ENCODE results near the gene SIMC1.
A peak's percentile ranks its signal among the peaks of the same experiment; 100 is the strongest.

SIMC1 gene

GRCh38 chr5:176355400-176356178, 117.4 kb downstream of the SIMC1 start:
- Mint-ChIP-seq H3K27me3 (no peaks in the 10 kb centered on the region), H3K27ac (no peak overlapping the region), H3K9me3 (no peaks in the 10 kb centered on the region), H3K4me3 (no peak overlapping the region), H3K36me3 (ENCODE audit: low read depth) (peaks cover 90% of the 10 kb centered on the region), H3K4me1 (ENCODE audit: low read depth) (peaks cover 14% of the 10 kb centered on the region)
- intact Hi-C loops (cut with micrococcal nuclease): no loop called here

GRCh38 chr5:176356179-176356566, 117.9 kb downstream of the SIMC1 start:
- H3K36me3 Mint-ChIP-seq (ENCODE audit: low read depth): peaks cover 88% of the 10 kb centered on the region
- no peak overlapping the region for H3K27ac Mint-ChIP-seq
- peaks cover 14% of the 10 kb centered on the region for H3K4me1 Mint-ChIP-seq (ENCODE audit: low read depth)
- intact Hi-C loops (cut with micrococcal nuclease): no loop called here
- H3K27me3 Mint-ChIP-seq: no peaks in the 10 kb centered on the region
- no peaks in the 10 kb centered on the region for H3K9me3 Mint-ChIP-seq
- H3K4me3 Mint-ChIP-seq: no peak overlapping the region

- peaks cover 16% of the 10 kb centered on the region for H3K27me3 Mint-ChIP-seq
- peaks cover 24% of the 10 kb centered on the region for H3K4me1 Mint-ChIP-seq (ENCODE audit: low read depth)
- H3K27ac Mint-ChIP-seq: no peak overlapping the region
- no peak overlapping the region for H3K4me3 Mint-ChIP-seq
- H3K9me3 Mint-ChIP-seq: no peaks in the 10 kb centered on the region
- H3K36me3 Mint-ChIP-seq (ENCODE audit: low read depth): peaks cover 59% of the 10 kb centered on the region
- intact Hi-C loops (cut with micrococcal nuclease): loop anchor here (5.0 kb wide), 1 partner anchor 88 kb away; the partner anchor contains the start of gene FAF2
Observed at GRCh38 chr5:176359658-176360057, 121.4 kb downstream of the SIMC1 start.

- peak overlapping the region; percentile 90 for H3K27ac Mint-ChIP-seq
- no peaks in the 10 kb centered on the region for H3K9me3 Mint-ChIP-seq
- H3K4me1 Mint-ChIP-seq (ENCODE audit: low read depth): peaks cover 28% of the 10 kb centered on the region
- H3K27me3 Mint-ChIP-seq: peaks cover 20% of the 10 kb centered on the region
- peak overlapping the region; percentile 96 for H3K4me3 Mint-ChIP-seq
- H3K36me3 Mint-ChIP-seq (ENCODE audit: low read depth): peaks cover 46% of the 10 kb centered on the region
- intact Hi-C loops (cut with micrococcal nuclease): loop anchor here (1.0 to 5.0 kb wide), 2 partner anchors 27 to 86 kb away; partner anchors contain the start of genes FAF2, HIGD2A and NOP16
Observed at GRCh38 chr5:176360894-176361436, 122.7 kb downstream of the SIMC1 start.

- H3K36me3 Mint-ChIP-seq (ENCODE audit: low read depth): peaks cover 42% of the 10 kb centered on the region
- H3K27me3 Mint-ChIP-seq: peaks cover 26% of the 10 kb centered on the region
- intact Hi-C loops (cut with micrococcal nuclease): loop anchor here (1.0 to 5.0 kb wide), 2 partner anchors 27 to 86 kb away; partner anchors contain the start of genes FAF2, HIGD2A and NOP16
- no peaks in the 10 kb centered on the region for H3K9me3 Mint-ChIP-seq
- H3K4me1 Mint-ChIP-seq (ENCODE audit: low read depth): peaks cover 28% of the 10 kb centered on the region
- peak within 1 kb of the TSS; percentile 90 for H3K27ac Mint-ChIP-seq
- H3K4me3 Mint-ChIP-seq: peak within 1 kb of the TSS; percentile 96
Observed at GRCh38 chr5:176361437-176362232, 123.4 kb downstream of the SIMC1 start, which contains the start of gene KIAA1191. Gene KIAA1191 (minus strand): TSS chr5:176361764. CDS start chr5:176359508, 2,256 bp downstream.

- Mint-ChIP-seq H3K27ac (peak overlapping the region; percentile 90), H3K36me3 (ENCODE audit: low read depth) (peaks cover 42% of the 10 kb centered on the region), H3K9me3 (no peaks in the 10 kb centered on the region), H3K4me1 (ENCODE audit: low read depth) (peaks cover 29% of the 10 kb centered on the region), H3K27me3 (peaks cover 32% of the 10 kb centered on the region), H3K4me3 (peak overlapping the region; percentile 96)
- intact Hi-C loops (cut with micrococcal nuclease): loop anchor here (5.0 kb wide), 1 partner anchor 85 kb away; the partner anchor contains the start of gene FAF2
Observed at GRCh38 chr5:176362233-176362490, 123.9 kb downstream of the SIMC1 start.

- intact Hi-C loops (cut with micrococcal nuclease): loop anchor here (1.0 to 5.0 kb wide), 2 partner anchors 23 to 82 kb away; partner anchors contain the start of genes FAF2, HIGD2A and NOP16
- Mint-ChIP-seq H3K4me1 (ENCODE audit: low read depth) (peaks cover 24% of the 10 kb centered on the region), H3K9me3 (no peaks in the 10 kb centered on the region)
Observed at GRCh38 chr5:176364765-176365350, 126.6 kb downstream of the SIMC1 start.

GRCh38 chr5:176365351-176366231, 127.4 kb downstream of the SIMC1 start, which contains the start of gene ARL10:
Gene ARL10 (plus strand): TSS chr5:176365487. CDS start chr5:176365564, 77 bp downstream.
- intact Hi-C loops (cut with micrococcal nuclease): loop anchor here (1.0 kb wide), 1 partner anchor 23 kb away; the partner anchor contains the start of genes HIGD2A and NOP16
- Mint-ChIP-seq H3K27ac (no peak within 1 kb of the TSS), H3K4me1 (ENCODE audit: low read depth) (peaks cover 24% of the 10 kb centered on the region), H3K9me3 (no peaks in the 10 kb centered on the region), H3K4me3 (peak within 1 kb of the TSS; percentile 75), H3K36me3 (ENCODE audit: low read depth) (peaks cover 47% of the 10 kb centered on the region), H3K27me3 (peaks cover 42% of the 10 kb centered on the region)

More at GRCh38 chr5:176364765-176365350, 126.6 kb downstream of the SIMC1 start:
- Mint-ChIP-seq H3K4me3 (peak overlapping the region; percentile 75), H3K27ac (no peak overlapping the region), H3K36me3 (ENCODE audit: low read depth) (peaks cover 41% of the 10 kb centered on the region), H3K27me3 (peaks cover 42% of the 10 kb centered on the region)

- Mint-ChIP-seq H3K27ac (no peak overlapping the region), H3K4me1 (ENCODE audit: low read depth) (peaks cover 24% of the 10 kb centered on the region), H3K9me3 (no peaks in the 10 kb centered on the region), H3K4me3 (peak overlapping the region; percentile 53), H3K27me3 (peaks cover 42% of the 10 kb centered on the region), H3K36me3 (ENCODE audit: low read depth) (peaks cover 41% of the 10 kb centered on the region)
- intact Hi-C loops (cut with micrococcal nuclease): no loop called here
Observed at GRCh38 chr5:176366232-176366894, 128.1 kb downstream of the SIMC1 start.

GRCh38 chr5:176368726-176369125, 130.5 kb downstream of the SIMC1 start:
- intact Hi-C loops (cut with micrococcal nuclease): no loop called here
- peaks cover 37% of the 10 kb centered on the region for H3K36me3 Mint-ChIP-seq (ENCODE audit: low read depth)
- no peak overlapping the region for H3K27ac Mint-ChIP-seq
- no peak overlapping the region for H3K4me3 Mint-ChIP-seq
- H3K27me3 Mint-ChIP-seq: peaks cover 36% of the 10 kb centered on the region
- no peaks in the 10 kb centered on the region for H3K9me3 Mint-ChIP-seq
- H3K4me1 Mint-ChIP-seq (ENCODE audit: low read depth): peaks cover 33% of the 10 kb centered on the region

- H3K36me3 Mint-ChIP-seq (ENCODE audit: low read depth): peaks cover 37% of the 10 kb centered on the region
- no peak overlapping the region for H3K27ac Mint-ChIP-seq
- no peak overlapping the region for H3K4me3 Mint-ChIP-seq
- H3K9me3 Mint-ChIP-seq: no peaks in the 10 kb centered on the region
- peaks cover 23% of the 10 kb centered on the region for H3K27me3 Mint-ChIP-seq
- H3K4me1 Mint-ChIP-seq (ENCODE audit: low read depth): peaks cover 29% of the 10 kb centered on the region
- intact Hi-C loops (cut with micrococcal nuclease): no loop called here
Observed at GRCh38 chr5:176369934-176370711, 131.9 kb downstream of the SIMC1 start.

All from dendritic cell treated with granulocyte-macrophage colony-stimulating factor and Interleukin-4, amounts not matched to agents 40 ng/mL and 50 ng/mL, for 4 days (primary cell).